HEK293T (cell line): Measurements from ENCODE around the gene CBFA2T3.

Source experiments
- ARNT ChIP-seq: fragments of 450-650 bp; IDR thresholded peaks from 2 replicates; pipeline ENCODE4 v1.6.1; 2017; ENCODE audit warnings: mild to moderate bottlenecking
- CTBP1 ChIP-seq: fragments of 450-650 bp; IDR thresholded peaks from 2 replicates; pipeline ENCODE4 v1.6.1; 2016; ENCODE audit warnings: borderline replicate concordance
- FOXA1 ChIP-seq: fragments of 450-650 bp; IDR thresholded peaks from 2 replicates; pipeline ENCODE4 v1.6.1; 2016; ENCODE audit warnings: mild to moderate bottlenecking
- FOXK2 ChIP-seq: fragments of 450-650 bp; IDR thresholded peaks from 2 replicates; pipeline ENCODE4 v1.6.1; 2016; ENCODE audit warnings: mild to moderate bottlenecking
- FOXM1 ChIP-seq: fragments of 450-650 bp; IDR thresholded peaks from 2 replicates; pipeline ENCODE4 v1.6.1; 2017; ENCODE audit warnings: mild to moderate bottlenecking, borderline replicate concordance
- LEF1 ChIP-seq: fragments of 450-650 bp; IDR thresholded peaks from 2 replicates; pipeline ENCODE4 v1.6.1; 2017; ENCODE audit warnings: mild to moderate bottlenecking, borderline replicate concordance
- SP1 ChIP-seq: fragments of 450-650 bp; IDR thresholded peaks from 2 replicates; pipeline ENCODE4 v1.6.1; 2017
- ZNF384 ChIP-seq: fragments of 450-650 bp; IDR thresholded peaks from 2 replicates; pipeline ENCODE4 v1.6.1; 2016

- TF ChIP-seq SP1 (no peak), LEF1 (no peak), FOXM1 (no peak), ARNT (no peak), FOXK2 (no peak), ZNF384 (no peak), CTBP1 (no peak), FOXA1 (no peak)
Observed at GRCh38 chr16:88920618-88921590, 56.1 kb downstream of the CBFA2T3 start.
